ENCODE data around the gene TRIM13. TPM values are rescaled to one million over a fixed set of nuclear protein-coding genes. Genes with fewer than 3 reads are reported as not detected.
"Not testable (repeated sequence)": the region's sequence is repeated elsewhere in the genome, so short reads cannot be mapped to it uniquely, and the experiment has no call there.

TRIM13 gene
- total RNA-seq, 1 donor: 25.6 TPM

DNA sequence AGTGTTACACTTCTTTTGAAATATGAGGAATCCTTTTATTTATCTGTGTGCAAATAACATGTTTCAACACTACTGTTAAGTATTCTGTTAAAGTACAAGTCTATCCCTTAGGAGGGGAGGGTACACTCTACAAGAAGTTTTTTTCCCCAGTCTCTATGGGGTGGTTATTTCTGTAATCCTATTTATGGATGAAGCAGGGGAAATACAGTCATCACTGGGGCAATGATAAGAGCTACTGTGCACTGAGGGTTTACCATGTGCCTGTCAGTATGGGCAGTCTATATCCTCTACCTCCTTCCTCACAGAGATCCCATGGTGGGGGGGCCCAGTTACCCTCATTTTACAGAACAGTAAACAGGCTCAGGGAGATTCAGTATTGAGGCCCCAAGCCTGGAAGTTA, 16.6 kb upstream of the TRIM13 start:
- TF ChIP-seq, protein P1, sequence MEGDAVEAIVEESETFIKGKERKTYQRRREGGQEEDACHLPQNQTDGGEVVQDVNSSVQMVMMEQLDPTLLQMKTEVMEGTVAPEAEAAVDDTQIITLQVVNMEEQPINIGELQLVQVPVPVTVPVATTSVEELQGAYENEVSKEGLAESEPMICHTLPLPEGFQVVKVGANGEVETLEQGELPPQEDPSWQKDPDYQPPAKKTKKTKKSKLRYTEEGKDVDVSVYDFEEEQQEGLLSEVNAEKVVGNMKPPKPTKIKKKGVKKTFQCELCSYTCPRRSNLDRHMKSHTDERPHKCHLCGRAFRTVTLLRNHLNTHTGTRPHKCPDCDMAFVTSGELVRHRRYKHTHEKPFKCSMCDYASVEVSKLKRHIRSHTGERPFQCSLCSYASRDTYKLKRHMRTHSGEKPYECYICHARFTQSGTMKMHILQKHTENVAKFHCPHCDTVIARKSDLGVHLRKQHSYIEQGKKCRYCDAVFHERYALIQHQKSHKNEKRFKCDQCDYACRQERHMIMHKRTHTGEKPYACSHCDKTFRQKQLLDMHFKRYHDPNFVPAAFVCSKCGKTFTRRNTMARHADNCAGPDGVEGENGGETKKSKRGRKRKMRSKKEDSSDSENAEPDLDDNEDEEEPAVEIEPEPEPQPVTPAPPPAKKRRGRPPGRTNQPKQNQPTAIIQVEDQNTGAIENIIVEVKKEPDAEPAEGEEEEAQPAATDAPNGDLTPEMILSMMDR (IDR thresholded peaks at IDR 0.05; ENCODE audit: insufficient read depth, low read length): no peak
- no peak for DNase-seq (ENCODE audit: low read depth)

GRCh38 chr13:49985129-49985528, 11.7 kb upstream of the TRIM13 start:
- DNase-seq (ENCODE audit: low read depth): no peak
- H3K4me3 ChIP-seq (ENCODE audit: low read depth, low read length): no peak overlapping the region
- TF ChIP-seq, protein P1 (IDR thresholded peaks at IDR 0.05; ENCODE audit: insufficient read depth, low read length): no peak

More for the DNA sequence above, 16.6 kb upstream of the TRIM13 start:
- no peak overlapping the region for H3K4me3 ChIP-seq (ENCODE audit: low read depth, low read length)

- H3K4me3 ChIP-seq (ENCODE audit: low read depth, low read length): no peak overlapping the region
- no peak for DNase-seq (ENCODE audit: low read depth)
- TF ChIP-seq, protein P1 (IDR thresholded peaks at IDR 0.05; ENCODE audit: insufficient read depth, low read length): no peak
Measured at GRCh38 chr13:49986471-49986870, 10.4 kb upstream of the TRIM13 start.

DNA sequence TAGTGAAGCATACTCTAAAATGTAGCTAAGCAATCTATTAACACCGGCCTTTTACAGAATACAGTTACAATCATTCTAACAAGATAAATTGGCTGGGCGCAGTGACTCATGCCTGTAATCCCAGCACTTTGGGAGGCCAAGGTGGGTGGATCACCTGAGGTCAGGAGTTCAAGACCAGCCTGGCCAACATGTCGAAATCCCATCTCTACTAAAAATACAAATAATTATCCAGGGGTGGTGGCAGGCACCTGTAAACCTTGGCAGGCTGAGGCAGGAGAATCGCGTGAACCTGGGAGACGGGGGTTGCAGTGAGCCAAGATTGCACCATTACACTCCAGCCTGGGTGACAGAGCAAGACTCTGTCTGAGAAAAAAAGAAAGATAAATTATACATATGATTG, 6.2 kb upstream of the TRIM13 start:
- not testable (repeated sequence) for DNase-seq (ENCODE audit: low read depth); H3K4me3 ChIP-seq (ENCODE audit: low read depth, low read length)

DNA sequence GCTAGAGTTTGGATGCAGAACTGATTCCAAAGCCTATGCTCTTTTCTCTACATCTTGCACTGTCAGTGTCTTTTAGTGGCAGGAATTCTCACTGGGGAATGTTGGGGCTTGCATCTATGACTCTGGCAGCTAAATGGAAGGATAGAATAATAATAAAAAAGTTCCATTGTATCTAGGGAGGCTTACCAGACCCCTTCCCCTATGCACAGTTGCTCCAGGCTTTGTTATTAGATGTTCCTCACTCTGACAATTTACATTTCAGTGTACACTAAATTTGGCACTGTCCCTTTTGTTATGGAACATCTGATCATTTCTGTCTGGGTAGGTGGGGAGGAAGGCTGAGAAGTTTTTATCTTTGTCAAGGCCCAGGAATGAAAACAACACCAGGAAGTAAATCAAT, 3.7 kb upstream of the TRIM13 start:
- TF ChIP-seq, protein P1 (IDR thresholded peaks at IDR 0.05; ENCODE audit: insufficient read depth, low read length): no peak
- H3K4me3 ChIP-seq (ENCODE audit: low read depth, low read length): no peak overlapping the region
- no peak for DNase-seq (ENCODE audit: low read depth)

- TF ChIP-seq, protein P1 (IDR thresholded peaks at IDR 0.05; ENCODE audit: insufficient read depth, low read length): no peak
- no peak for DNase-seq (ENCODE audit: low read depth)
Measured at GRCh38 chr13:49993666-49994065, 3.2 kb upstream of the TRIM13 start.

DNA sequence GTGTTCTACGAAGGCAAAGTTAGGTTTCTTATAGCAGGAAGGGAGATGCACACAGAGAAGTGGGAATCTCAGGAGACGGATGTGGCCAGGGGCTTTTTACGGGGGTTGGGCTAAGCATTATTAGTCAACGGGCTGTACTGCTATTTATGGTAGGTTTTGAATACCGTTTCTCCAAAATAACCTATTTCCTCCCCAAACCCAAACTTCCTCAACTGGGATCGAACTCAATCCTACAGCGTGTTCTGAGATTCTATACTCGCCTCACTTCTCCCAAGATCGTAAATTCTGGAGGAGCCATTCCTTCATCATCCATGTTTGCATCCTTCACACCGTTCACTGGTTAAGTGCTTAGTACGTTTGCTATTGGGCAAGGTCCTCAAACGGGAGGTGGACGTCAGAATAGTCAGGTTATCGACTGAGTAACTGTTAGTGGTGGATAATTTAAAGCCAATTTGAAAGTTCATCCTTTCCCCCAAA, 1.2 kb upstream of the TRIM13 start:
- DNase-seq (ENCODE audit: low read depth): peak; percentile 34
- peak overlapping the region; percentile 69 for H3K4me3 ChIP-seq (ENCODE audit: low read depth, low read length)
- TF ChIP-seq, protein P1 (IDR thresholded peaks at IDR 0.05; ENCODE audit: insufficient read depth, low read length): no peak

More at GRCh38 chr13:49993666-49994065, 3.2 kb upstream of the TRIM13 start:
- no peak overlapping the region for H3K4me3 ChIP-seq (ENCODE audit: low read depth, low read length)

Measured in fibroblast of the aortic adventitia (primary cell).